GM18867 (cell line): ENCODE results near the gene ACTN2.
"Not testable (repeated sequence)": the region's sequence is repeated elsewhere in the genome, so short reads cannot be mapped to it uniquely, and the experiment has no call there.

Experiments used
- ATAC-seq: cut with Tn5 transposase; IDR thresholded peaks from one replicate; pipeline ENCODE4 v1.9.1; 2021; ENCODE audit warnings: mild to moderate bottlenecking, moderate library complexity; ENCODE audit not compliant: unreplicated experiment

Gene ACTN2

GRCh38 chr1:236685917-236686814, at the start of gene ACTN2:
Gene ACTN2 (plus strand): TSS chr1:236686499. CDS start chr1:236686674, 175 bp downstream.
- ATAC-seq, result peak; percentile 78

DNA sequence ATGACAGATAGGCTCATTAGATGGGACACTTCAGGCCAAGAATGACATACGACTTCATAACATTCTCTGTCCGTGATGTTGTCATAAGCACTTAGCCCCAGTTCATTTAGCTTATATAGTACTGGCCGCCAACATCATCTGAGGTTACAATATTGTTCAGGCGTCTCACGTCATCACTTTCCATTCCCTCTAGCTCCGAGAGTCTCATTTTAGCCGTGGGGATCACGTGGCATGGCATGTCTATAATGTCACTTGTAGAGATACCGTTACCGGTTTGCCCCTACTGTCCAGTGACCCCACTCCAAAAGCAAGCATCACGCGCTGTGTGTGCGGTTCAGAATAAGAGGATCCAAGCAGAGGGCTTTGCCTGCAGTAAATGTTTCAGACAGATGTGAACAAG, 47.4 kb upstream of the ACTN2 start:
- no peak for ATAC-seq

DNA sequence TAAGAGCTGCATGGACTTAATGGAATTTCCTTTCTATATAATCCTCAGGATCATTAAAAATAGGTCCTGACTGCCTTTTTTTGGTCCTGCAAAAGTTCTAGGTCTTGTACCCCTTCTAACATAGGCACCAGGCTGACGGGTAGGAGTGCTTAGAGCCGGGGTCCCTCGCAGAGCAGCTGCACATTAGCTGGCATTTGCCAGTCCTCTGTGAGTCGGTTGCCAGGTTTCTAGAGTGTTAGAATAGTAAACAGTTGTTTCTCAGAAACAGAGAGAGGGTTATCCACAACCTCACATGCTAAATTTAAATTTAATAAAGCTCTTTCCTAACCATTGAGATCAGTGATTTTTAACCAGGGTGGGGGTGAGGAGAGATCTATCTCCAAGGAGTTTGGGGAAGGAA, 46.6 kb upstream of the ACTN2 start:
- no peak for ATAC-seq

- no peak for ATAC-seq
These were observed 43.5 kb upstream of the ACTN2 start for GRCh38 chr1:236642763-236643162.

DNA sequence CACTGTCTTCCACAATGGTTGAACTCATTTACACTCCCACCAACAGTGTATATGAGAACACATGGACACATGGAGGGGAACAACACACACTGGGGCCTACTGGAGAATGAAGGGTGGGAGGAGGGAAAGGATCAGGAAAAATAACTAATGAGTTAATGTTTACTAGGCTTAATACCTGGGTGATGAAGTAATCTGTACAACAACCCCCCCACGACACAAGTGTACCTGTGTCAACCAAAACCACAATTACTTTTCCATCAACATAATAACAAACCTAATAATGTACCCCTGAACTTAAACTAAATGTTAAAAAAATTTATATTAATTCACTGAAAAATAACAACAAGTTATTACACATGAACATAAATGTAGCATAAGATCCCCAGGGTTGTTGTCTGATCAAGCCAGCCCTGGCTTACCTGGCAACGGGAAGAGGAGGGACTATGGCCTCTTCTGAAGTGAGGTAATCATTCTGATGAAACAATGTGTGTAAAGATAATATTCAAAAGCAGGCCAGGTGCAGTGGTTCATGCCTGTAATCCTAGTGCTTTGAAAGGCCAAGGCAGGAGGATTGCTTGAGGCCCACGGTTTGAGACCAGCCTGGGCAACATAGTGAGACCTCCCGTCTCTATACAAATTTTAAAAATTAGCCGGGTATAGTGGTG, 41.2 kb upstream of the ACTN2 start:
- ATAC-seq, result no peak

DNA sequence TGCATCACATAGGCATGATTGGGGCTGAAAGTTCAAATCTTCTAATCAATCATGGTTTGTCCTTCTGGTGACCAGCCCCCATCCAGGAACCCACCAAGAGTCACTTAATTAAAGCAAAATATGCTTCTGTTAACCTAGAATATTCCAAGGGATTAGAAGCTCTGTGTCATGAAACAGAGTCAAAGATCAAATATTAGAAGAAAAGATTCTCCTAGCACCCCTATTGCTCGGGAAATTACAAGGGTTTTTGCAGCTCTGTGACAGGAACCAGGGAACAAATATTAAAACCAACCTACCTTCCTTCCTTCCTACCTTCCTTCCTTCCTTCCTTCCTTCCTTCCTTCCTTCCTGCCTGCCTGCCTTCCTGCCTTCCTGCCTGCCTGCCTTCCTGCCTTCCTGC, 31.8 kb upstream of the ACTN2 start:
- no peak for ATAC-seq

GRCh38 chr1:236654957-236655356, 31.3 kb upstream of the ACTN2 start:
- no peak for ATAC-seq

- ATAC-seq, result no peak
These were observed 28.9 kb upstream of the ACTN2 start for GRCh38 chr1:236657398-236657797.

DNA sequence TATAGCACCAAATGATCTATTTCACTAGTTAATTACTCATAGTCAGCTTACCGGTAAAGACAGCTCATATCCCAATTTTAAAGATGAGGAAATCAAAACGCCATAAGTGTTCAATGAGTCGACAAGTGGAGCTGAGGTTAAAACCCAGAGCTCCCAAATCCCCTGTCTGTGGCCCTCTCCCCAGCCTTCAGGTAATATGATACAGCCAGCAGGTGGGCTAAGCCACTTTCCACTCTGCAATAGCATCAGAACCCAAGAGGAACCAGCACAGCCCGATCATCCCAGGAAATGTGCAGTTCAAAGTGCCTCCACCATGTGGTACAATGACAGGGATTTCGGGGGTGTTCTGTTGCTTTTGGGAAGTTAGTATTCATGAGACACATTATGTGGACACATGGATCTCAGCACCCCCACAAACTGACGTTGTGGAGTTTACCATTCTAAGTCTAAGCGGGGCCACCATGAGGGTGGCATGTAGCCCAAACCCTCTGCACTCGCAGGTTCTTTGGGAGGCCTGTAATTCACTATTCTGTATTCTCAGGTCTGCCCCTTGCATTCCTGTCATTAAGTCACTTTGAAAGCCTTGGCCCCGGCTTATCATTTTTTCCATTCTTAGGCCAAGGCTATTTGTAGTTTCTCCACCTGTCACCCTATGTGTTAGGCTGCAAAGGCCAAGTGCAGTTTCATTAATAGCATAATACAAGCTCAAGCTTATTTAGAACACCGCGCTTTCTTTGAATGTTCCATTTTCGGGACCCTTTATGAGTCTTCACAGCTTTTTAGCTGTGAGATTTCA, 26.3 kb upstream of the ACTN2 start:
- no peak for ATAC-seq

DNA sequence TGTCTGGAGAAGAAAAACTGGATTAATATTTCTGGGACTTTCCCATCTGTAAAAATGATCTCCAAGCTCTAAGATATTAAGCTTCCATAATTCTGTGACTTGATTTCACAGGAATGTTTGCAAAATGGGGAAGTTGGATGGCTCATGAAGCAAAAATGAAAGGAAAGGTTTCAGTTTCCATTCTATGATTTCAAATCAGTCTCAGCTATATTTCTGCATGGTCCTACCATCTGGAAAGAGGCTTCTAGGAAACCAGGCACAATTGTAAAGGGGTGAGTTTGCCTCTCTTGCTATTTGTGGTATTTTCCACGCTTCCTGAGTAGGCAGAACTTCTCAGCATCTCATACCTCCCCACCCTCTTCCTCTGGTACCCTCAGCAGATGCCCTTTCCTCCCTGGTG, 22.4 kb upstream of the ACTN2 start:
- no peak for ATAC-seq

- ATAC-seq, result not testable (repeated sequence)
These were observed 17.4 kb upstream of the ACTN2 start for GRCh38 chr1:236668909-236669308.

GRCh38 chr1:236670060-236670459, 16.2 kb upstream of the ACTN2 start:
- ATAC-seq, result no peak

DNA sequence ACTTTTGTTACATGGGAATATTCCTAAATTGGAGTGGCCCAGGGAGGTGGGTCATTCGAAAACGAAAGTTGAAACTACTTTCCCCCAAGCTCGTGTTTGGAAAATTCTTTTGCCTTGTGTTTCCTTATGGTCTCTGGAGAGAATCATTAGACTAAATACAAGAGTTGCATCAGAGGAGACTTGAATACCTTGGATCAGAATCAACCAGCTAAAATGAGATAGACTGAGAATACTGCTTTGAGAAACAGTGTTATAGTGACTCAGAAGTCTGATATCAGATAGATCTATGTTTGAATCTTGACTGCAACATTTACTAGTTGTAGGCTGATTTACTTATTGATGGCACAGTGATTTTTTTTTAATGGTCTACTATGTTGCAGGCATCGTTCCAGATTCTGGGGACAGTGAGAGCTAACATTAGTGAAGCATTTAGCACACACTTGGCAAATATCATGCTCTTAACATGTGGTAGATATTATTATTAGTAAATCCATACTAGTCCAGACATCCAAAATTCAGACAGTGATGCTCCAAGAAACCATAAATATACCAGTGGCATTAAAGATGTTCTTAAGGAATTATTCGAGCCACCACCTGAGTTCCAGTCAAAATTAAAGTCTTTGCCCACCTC, 12.9 kb upstream of the ACTN2 start:
- no peak for ATAC-seq

GRCh38 chr1:236677641-236678235, 8.6 kb upstream of the ACTN2 start:
- ATAC-seq, result no peak

DNA sequence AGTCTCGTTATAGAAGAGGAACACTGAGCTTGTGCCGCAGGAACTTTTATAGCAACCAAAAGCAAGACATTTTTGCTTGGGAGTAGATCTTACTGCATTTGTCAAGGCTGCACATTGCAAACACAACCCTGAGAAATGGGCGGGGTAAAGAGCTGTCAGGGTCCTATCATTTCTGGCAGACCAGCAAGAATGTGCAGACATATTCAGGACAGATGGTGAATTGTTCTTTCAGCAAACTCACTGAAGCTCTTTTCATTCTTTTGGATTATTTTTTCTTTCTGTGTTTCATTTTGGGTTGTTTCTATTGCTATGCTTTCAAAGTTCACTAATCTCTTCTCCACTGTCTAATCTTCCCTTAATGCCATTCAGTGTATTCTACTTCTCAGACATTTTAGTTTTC, 5.1 kb upstream of the ACTN2 start:
- no peak for ATAC-seq

- ATAC-seq, result no peak
These were observed 938 bp upstream of the ACTN2 start for GRCh38 chr1:236685205-236685916.

DNA sequence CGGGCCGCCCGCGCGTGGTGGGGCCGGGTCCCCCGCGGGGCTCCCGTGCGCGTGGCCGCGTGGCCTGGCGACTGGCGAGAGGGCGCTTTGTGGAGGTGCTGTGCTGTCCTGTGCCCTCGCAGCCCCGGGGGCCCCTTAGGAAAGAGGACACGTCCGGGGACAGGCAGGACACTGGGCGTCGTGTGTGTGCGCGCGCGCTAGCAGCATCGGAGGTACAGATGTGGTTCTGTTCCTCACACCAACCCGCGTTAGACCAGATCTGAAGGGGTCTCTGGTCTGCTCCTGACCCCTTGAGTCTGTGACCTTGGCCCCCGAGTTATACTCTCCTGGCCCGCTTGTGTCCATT, 489 bp downstream of the ACTN2 start:
- peak; percentile 4 for ATAC-seq

GRCh38 chr1:236687273-236687672, 974 bp downstream of the ACTN2 start:
- ATAC-seq, result no peak

DNA sequence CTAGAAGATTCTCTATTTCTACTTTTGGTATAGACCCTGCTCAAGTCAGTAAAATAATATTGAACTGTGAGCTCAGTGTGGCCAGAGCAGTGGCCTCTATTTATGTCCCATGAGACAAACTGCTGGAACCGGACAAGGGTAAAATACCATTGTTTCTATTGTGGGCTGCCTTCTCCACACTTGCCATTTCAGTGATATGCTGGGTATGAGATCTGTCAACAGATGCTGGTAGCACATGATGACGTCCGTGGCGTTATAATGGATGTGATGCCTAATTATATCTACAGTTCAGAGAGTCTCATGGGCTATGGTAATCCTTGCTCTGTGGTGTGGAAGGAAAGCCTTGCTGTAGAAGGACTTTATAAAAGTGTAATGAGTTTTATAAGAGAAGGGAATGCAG, 2.4 kb downstream of the ACTN2 start:
- ATAC-seq, result no peak
